Measurements from ENCODE around the gene METTL8.
A peak's percentile ranks its signal among the peaks of the same experiment; 100 is the strongest.

METTL8 gene

DNA sequence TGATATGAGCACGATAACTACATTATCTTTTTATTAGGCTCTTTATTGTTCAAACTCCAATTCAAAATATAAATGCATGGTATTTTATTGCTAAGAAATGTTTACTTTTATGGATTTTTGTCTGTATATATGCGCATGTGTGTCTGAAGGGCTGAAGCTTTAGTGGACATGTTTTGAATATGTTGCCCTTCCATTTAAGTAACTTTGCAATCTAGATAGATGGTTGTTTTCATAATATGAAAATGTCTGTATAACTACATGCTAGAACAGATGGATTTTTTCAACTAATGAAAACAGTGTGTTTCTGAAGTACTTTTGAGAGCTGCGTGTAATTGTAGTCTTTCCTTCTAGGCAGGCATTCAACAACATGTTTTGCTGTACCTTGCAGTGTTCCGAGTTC is 19.0 kb upstream of the METTL8 start:
- Histone ChIP-seq H3K4me3 (ENCODE audit: insufficient read depth, low read depth, low read length) (no peak overlapping the region), H3K4me1 (ENCODE audit: control insufficient read depth, insufficient read depth, low read length) (no peaks in the 10 kb centered on the region), H3K27me3 (ENCODE audit: control insufficient read depth, insufficient read depth, low read length, poor library complexity, severe bottlenecking) (no peaks in the 10 kb centered on the region), H3K9me3 (ENCODE audit: control insufficient read depth, low read length) (no peaks in the 10 kb centered on the region), H3K36me3 (ENCODE audit: control insufficient read depth, insufficient read depth, low read length) (peaks cover 23% of the 10 kb centered on the region), H3K27ac (ENCODE audit: insufficient read depth, low read depth, low read length, poor library complexity, severe bottlenecking) (no peak overlapping the region)
- WGBS, 2 experiments: 92 to 99% methylated on average over 4 of the region's 4 CpGs

GRCh38 chr2:171451074-171451473 is 17.3 kb upstream of the METTL8 start:
- H3K27me3 ChIP-seq (ENCODE audit: control insufficient read depth, insufficient read depth, low read length, poor library complexity, severe bottlenecking): no peaks in the 10 kb centered on the region
- peaks cover 28% of the 10 kb centered on the region for H3K36me3 ChIP-seq (ENCODE audit: control insufficient read depth, insufficient read depth, low read length)

GRCh38 chr2:171447675-171448074 is 13.9 kb upstream of the METTL8 start:
- WGBS, 2 experiments: 94 to 95% methylated on average over 2 of the region's 2 CpGs
- H3K4me3 ChIP-seq (ENCODE audit: insufficient read depth, low read depth, low read length): no peak overlapping the region
- no peaks in the 10 kb centered on the region for H3K9me3 ChIP-seq (ENCODE audit: control insufficient read depth, low read length)
- peaks cover 17% of the 10 kb centered on the region for H3K36me3 ChIP-seq (ENCODE audit: control insufficient read depth, insufficient read depth, low read length)
- H3K27ac ChIP-seq (ENCODE audit: insufficient read depth, low read depth, low read length, poor library complexity, severe bottlenecking): no peak overlapping the region
- no peaks in the 10 kb centered on the region for H3K4me1 ChIP-seq (ENCODE audit: control insufficient read depth, insufficient read depth, low read length)
- no peaks in the 10 kb centered on the region for H3K27me3 ChIP-seq (ENCODE audit: control insufficient read depth, insufficient read depth, low read length, poor library complexity, severe bottlenecking)

More at GRCh38 chr2:171451074-171451473, 17.3 kb upstream of the METTL8 start:
- H3K9me3 ChIP-seq (ENCODE audit: control insufficient read depth, low read length): no peaks in the 10 kb centered on the region
- H3K4me1 ChIP-seq (ENCODE audit: control insufficient read depth, insufficient read depth, low read length): no peaks in the 10 kb centered on the region
- no peak overlapping the region for H3K4me3 ChIP-seq (ENCODE audit: insufficient read depth, low read depth, low read length)
- H3K27ac ChIP-seq (ENCODE audit: insufficient read depth, low read depth, low read length, poor library complexity, severe bottlenecking): no peak overlapping the region

- H3K4me3 ChIP-seq (ENCODE audit: insufficient read depth, low read depth, low read length): no peak overlapping the region
- H3K36me3 ChIP-seq (ENCODE audit: control insufficient read depth, insufficient read depth, low read length): peaks cover 25% of the 10 kb centered on the region
- H3K9me3 ChIP-seq (ENCODE audit: control insufficient read depth, low read length): no peaks in the 10 kb centered on the region
- no peaks in the 10 kb centered on the region for H3K27me3 ChIP-seq (ENCODE audit: control insufficient read depth, insufficient read depth, low read length, poor library complexity, severe bottlenecking)
- no peak overlapping the region for H3K27ac ChIP-seq (ENCODE audit: insufficient read depth, low read depth, low read length, poor library complexity, severe bottlenecking)
- H3K4me1 ChIP-seq (ENCODE audit: control insufficient read depth, insufficient read depth, low read length): no peaks in the 10 kb centered on the region
Observed at GRCh38 chr2:171441470-171441869, 7.7 kb upstream of the METTL8 start.

DNA sequence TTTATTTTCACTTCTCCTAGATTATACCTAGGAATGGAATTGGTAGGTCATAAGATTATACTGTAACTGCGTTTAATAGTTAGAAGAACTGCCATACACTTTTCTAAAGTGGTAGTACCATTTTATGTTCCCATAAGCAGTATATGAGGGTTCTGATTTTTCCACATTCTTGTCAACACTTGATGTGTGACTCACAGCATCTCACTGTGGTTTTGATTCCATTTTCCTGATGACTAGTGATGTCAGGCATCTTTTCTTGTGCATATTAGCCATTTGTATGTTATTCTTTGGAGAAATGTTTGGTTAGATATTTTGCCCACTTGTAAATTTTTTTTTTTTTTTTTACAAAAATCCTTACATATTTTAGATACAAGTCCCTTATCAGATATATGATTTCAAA is 2.5 kb upstream of the METTL8 start:
- no peaks in the 10 kb centered on the region for H3K9me3 ChIP-seq (ENCODE audit: control insufficient read depth, low read length)
- H3K27ac ChIP-seq (ENCODE audit: insufficient read depth, low read depth, low read length, poor library complexity, severe bottlenecking): no peak overlapping the region
- peaks cover 33% of the 10 kb centered on the region for H3K36me3 ChIP-seq (ENCODE audit: control insufficient read depth, insufficient read depth, low read length)
- WGBS, 2 experiments: 100% methylated on average over 1 of the region's 1 CpG; no CpG with 5 or more reads in 1 of the 2 experiments
- H3K4me1 ChIP-seq (ENCODE audit: control insufficient read depth, insufficient read depth, low read length): peaks cover 9% of the 10 kb centered on the region
- no peak overlapping the region for H3K4me3 ChIP-seq (ENCODE audit: insufficient read depth, low read depth, low read length)
- no peaks in the 10 kb centered on the region for H3K27me3 ChIP-seq (ENCODE audit: control insufficient read depth, insufficient read depth, low read length, poor library complexity, severe bottlenecking)

GRCh38 chr2:171434013-171434989 is 511 bp upstream of the METTL8 start, which contains the start of gene DCAF17:
Gene DCAF17 (plus strand): TSS chr2:171434226. CDS start chr2:171434578, 352 bp downstream.
- Histone ChIP-seq H3K4me3 (ENCODE audit: insufficient read depth, low read depth, low read length) (peak within 1 kb of the TSS; percentile 91), H3K4me1 (ENCODE audit: control insufficient read depth, insufficient read depth, low read length) (peaks cover 9% of the 10 kb centered on the region), H3K27me3 (ENCODE audit: control insufficient read depth, insufficient read depth, low read length, poor library complexity, severe bottlenecking) (no peaks in the 10 kb centered on the region), H3K36me3 (ENCODE audit: control insufficient read depth, insufficient read depth, low read length) (peaks cover 20% of the 10 kb centered on the region), H3K9me3 (ENCODE audit: control insufficient read depth, low read length) (peaks cover 2% of the 10 kb centered on the region), H3K27ac (ENCODE audit: insufficient read depth, low read depth, low read length, poor library complexity, severe bottlenecking) (peak within 1 kb of the TSS; percentile 95)
- WGBS, 2 experiments: 0% methylated on average over 91 to 92 of the region's 92 CpGs

DNA sequence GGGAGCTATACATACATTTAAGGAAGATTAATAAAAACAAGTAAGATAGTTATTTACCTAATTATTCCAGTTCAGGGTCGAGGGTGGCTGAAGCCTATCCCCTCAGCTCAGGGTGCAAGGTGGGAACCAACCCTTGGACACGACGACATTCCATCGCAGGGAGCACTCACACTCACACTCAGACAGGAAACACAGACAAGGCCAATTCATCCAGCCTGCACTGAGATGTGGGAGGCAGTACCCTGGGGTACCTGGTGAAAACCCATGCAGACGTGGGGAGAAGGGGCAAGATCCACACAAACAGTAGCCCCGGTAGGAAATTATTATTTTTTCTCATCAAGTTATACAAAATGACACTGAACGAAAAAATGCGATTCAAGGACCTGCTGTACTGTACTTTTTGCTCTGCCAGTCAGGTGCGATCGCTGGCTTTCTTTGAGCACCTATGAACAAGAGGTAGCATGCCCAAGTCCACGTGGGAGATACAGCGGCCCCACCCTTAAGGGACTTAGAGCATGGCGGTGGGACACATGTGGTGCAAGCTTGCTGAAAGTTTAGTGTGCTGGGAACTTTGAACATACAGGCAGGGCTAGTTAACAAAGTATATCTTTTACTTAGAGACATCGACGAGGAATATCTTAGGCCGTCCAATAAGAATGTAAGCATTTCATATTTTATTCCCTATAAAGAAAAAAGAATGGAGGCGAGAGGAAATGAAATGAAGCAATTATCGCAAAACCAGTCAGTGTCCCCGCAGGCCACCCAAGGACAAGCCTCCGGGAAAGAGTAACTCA is 624 bp downstream of the METTL8 start:
- 34 to 40% methylated on average over 19 to 20 of the region's 20 CpGs for WGBS, 2 experiments
- H3K36me3 ChIP-seq (ENCODE audit: control insufficient read depth, insufficient read depth, low read length): peaks cover 20% of the 10 kb centered on the region
- peaks cover 9% of the 10 kb centered on the region for H3K4me1 ChIP-seq (ENCODE audit: control insufficient read depth, insufficient read depth, low read length)
- no peaks in the 10 kb centered on the region for H3K27me3 ChIP-seq (ENCODE audit: control insufficient read depth, insufficient read depth, low read length, poor library complexity, severe bottlenecking)
- H3K27ac ChIP-seq (ENCODE audit: insufficient read depth, low read depth, low read length, poor library complexity, severe bottlenecking): peak overlapping the region; percentile 95
- H3K9me3 ChIP-seq (ENCODE audit: control insufficient read depth, low read length): peaks cover 2% of the 10 kb centered on the region
- H3K4me3 ChIP-seq (ENCODE audit: insufficient read depth, low read depth, low read length): peak overlapping the region; percentile 91

GRCh38 chr2:171432206-171432968 is 1.4 kb downstream of the METTL8 start:
- Histone ChIP-seq H3K4me1 (ENCODE audit: control insufficient read depth, insufficient read depth, low read length) (peaks cover 9% of the 10 kb centered on the region), H3K36me3 (ENCODE audit: control insufficient read depth, insufficient read depth, low read length) (peaks cover 19% of the 10 kb centered on the region), H3K27ac (ENCODE audit: insufficient read depth, low read depth, low read length, poor library complexity, severe bottlenecking) (no peak overlapping the region), H3K9me3 (ENCODE audit: control insufficient read depth, low read length) (peaks cover 2% of the 10 kb centered on the region), H3K4me3 (ENCODE audit: insufficient read depth, low read depth, low read length) (no peak overlapping the region), H3K27me3 (ENCODE audit: control insufficient read depth, insufficient read depth, low read length, poor library complexity, severe bottlenecking) (no peaks in the 10 kb centered on the region)
- 95% methylated on average over 4 of the region's 4 CpGs for WGBS, 2 experiments

DNA sequence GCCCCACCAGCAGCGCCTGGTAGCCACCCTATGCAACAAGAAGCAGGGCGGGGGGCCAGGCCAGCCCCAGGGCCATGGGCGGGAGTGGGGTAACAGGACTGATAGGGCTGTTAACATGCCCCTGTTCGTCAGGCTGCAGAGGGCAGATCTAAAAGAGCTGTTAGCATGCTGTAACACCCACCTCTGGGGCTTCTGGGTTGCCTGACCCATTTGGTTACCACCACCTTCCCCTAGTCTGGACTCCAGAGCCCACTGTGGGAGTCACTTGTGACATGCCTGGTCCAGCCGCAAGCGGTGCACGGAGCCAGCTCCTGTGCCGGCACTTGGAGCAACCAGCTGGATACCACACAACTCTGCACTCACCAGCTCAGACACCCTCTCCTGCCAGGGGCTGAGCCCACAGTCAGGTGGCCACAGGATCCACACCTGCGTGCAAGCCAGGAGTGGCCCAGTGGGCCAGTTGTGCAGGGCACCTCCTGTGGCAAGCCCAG is 2.1 kb downstream of the METTL8 start:
- peaks cover 2% of the 10 kb centered on the region for H3K9me3 ChIP-seq (ENCODE audit: control insufficient read depth, low read length)
- no peak overlapping the region for H3K4me3 ChIP-seq (ENCODE audit: insufficient read depth, low read depth, low read length)
- H3K27me3 ChIP-seq (ENCODE audit: control insufficient read depth, insufficient read depth, low read length, poor library complexity, severe bottlenecking): no peaks in the 10 kb centered on the region
- H3K27ac ChIP-seq (ENCODE audit: insufficient read depth, low read depth, low read length, poor library complexity, severe bottlenecking): no peak overlapping the region
- H3K36me3 ChIP-seq (ENCODE audit: control insufficient read depth, insufficient read depth, low read length): peaks cover 13% of the 10 kb centered on the region
- WGBS, 2 experiments: 92 to 94% methylated on average over 9 of the region's 9 CpGs
- peaks cover 9% of the 10 kb centered on the region for H3K4me1 ChIP-seq (ENCODE audit: control insufficient read depth, insufficient read depth, low read length)
